IMR-90 (cell line): Measurements from ENCODE around the gene DUSP3. TPM values are rescaled to one million over a fixed set of nuclear protein-coding genes. Genes with fewer than 3 reads are reported as not detected.

ENCODE experiments used
- ATAC-seq: fragments of 200-7000 bp; cut with Tn5 transposase; 2 replicates; pipeline ENCODE4 v1.9.1; 2020; ENCODE audit warnings: low read depth, mild to moderate bottlenecking, moderate library complexity
- BruUV-seq: library from RNA; stranded (reverse); fragments of 400-500 nt; replicated peaks from 2 replicates; lab custom pipeline; 2021; lab: Mats Ljungman, UMichigan
- CTCF ChIA-PET: fragments of 300-600 bp; formaldehyde crosslinking; extraction: SDS; loops from one replicate; lab custom pipeline; 2021; ENCODE audit warnings: antibody characterized with exemption; lab: Yijun Ruan, JAX
- POLR2A ChIA-PET: fragments of 300-600 bp; sonication (Branson Sonifier 250); formaldehyde crosslinking; loops from one replicate; lab custom pipeline; 2022; ENCODE audit warnings: antibody characterized with exemption; ENCODE audit not compliant: unreplicated experiment; lab: Charles Lee
- DNase-seq: peaks from one replicate; pipeline ENCODE4 v3.0.0; 2013
- H2AFZ ChIP-seq: replicated peaks from 2 replicates; pipeline ENCODE3; 2013; ENCODE audit warnings: low read length, mild to moderate bottlenecking; ENCODE audit not compliant: poor library complexity
- H2AK5ac ChIP-seq: 2 replicates; pipeline ENCODE4 v1.6.1; 2013; ENCODE audit warnings: low read depth, low read length, inconsistent platforms
- H2AK9ac ChIP-seq: replicated peaks from 2 replicates; pipeline ENCODE3; 2013; ENCODE audit warnings: mild to moderate bottlenecking, low read depth, low read length, moderate library complexity; ENCODE audit not compliant: poor library complexity
- H2BK120ac ChIP-seq: 2 replicates; pipeline ENCODE4 v1.6.1; 2013; ENCODE audit warnings: low read depth, low read length, inconsistent platforms
- H2BK15ac ChIP-seq: 3 replicates; pipeline ENCODE4 v1.6.1; 2013; ENCODE audit warnings: low read depth, low read length, inconsistent platforms
- H2BK20ac ChIP-seq: 2 replicates; pipeline ENCODE4 v1.6.1; 2013; ENCODE audit warnings: low read depth, mild to moderate bottlenecking, inconsistent platforms, low read length, moderate library complexity
- H2BK5ac ChIP-seq: 2 replicates; pipeline ENCODE4 v1.6.1; 2013; ENCODE audit warnings: mild to moderate bottlenecking, low read depth, low read length, inconsistent platforms; ENCODE audit not compliant: poor library complexity, severe bottlenecking
- H3K14ac ChIP-seq: replicated peaks from 2 replicates; pipeline ENCODE4 v1.6.1; 2013; ENCODE audit warnings: low read depth, low read length, inconsistent platforms
- H3K18ac ChIP-seq: 2 replicates; pipeline ENCODE4 v1.6.1; 2013; ENCODE audit warnings: low read depth, low read length, control low read depth
- H3K23ac ChIP-seq: 2 replicates; pipeline ENCODE4 v1.6.1; 2013; ENCODE audit warnings: low read depth, low read length, inconsistent platforms
- H3K27ac ChIP-seq: 2 replicates; pipeline ENCODE4 v1.5.1; 2013; ENCODE audit warnings: mild to moderate bottlenecking, control low read depth, low read length; ENCODE audit not compliant: insufficient read depth
- H3K27me3 ChIP-seq: 2 replicates; pipeline ENCODE4 v1.6.1; 2013; ENCODE audit warnings: low read length; ENCODE audit not compliant: control insufficient read depth, insufficient read depth
- H3K36me3 ChIP-seq: 2 replicates; pipeline ENCODE4 v1.6.1; 2013; ENCODE audit warnings: low read length, mixed read lengths; ENCODE audit not compliant: control insufficient read depth, insufficient read depth
- H3K4ac ChIP-seq: 2 replicates; pipeline ENCODE4 v1.6.1; 2013; ENCODE audit warnings: low read depth, low read length, inconsistent platforms
- H3K4me1 ChIP-seq: 2 replicates; pipeline ENCODE4 v1.6.1; 2013; ENCODE audit warnings: low read length, mixed read lengths; ENCODE audit not compliant: control insufficient read depth, insufficient read depth
- H3K4me2 ChIP-seq: 2 replicates; pipeline ENCODE4 v1.6.1; 2013; ENCODE audit warnings: low read depth, mild to moderate bottlenecking, control low read depth, low read length, moderate library complexity
- H3K4me3 ChIP-seq: 2 replicates; pipeline ENCODE4 v1.5.1; 2013; ENCODE audit warnings: low read depth, mild to moderate bottlenecking, control low read depth, low read length, moderate library complexity; ENCODE audit not compliant: insufficient read depth
- H3K56ac ChIP-seq: 2 replicates; pipeline ENCODE4 v1.6.1; 2013; ENCODE audit warnings: low read length, inconsistent platforms; ENCODE audit not compliant: insufficient read depth; ENCODE audit errors: extremely low read depth
- H3K79me1 ChIP-seq, 2 experiments: 2 replicates each; pipeline ENCODE4 v1.6.1; 2013; ENCODE audit warnings: low read length in 2 of 2, inconsistent platforms in 1 of 2, low read depth in 1 of 2
- H3K9ac ChIP-seq: 2 replicates; pipeline ENCODE4 v1.6.1; 2013; ENCODE audit warnings: low read depth, low read length, control low read depth
- H3K9me1 ChIP-seq: 2 replicates; pipeline ENCODE4 v1.6.1; 2013; ENCODE audit warnings: low read length, inconsistent platforms; ENCODE audit not compliant: insufficient read depth
- H3K9me3 ChIP-seq: 2 replicates; pipeline ENCODE4 v1.6.1; 2013; ENCODE audit warnings: low read length; ENCODE audit not compliant: control insufficient read depth, insufficient read depth
- H4K20me1 ChIP-seq: 2 replicates; pipeline ENCODE4 v1.6.1; 2013; ENCODE audit warnings: low read length, inconsistent platforms; ENCODE audit not compliant: insufficient read depth
- H4K5ac ChIP-seq: 2 replicates; pipeline ENCODE4 v1.6.1; 2013; ENCODE audit warnings: mild to moderate bottlenecking, low read depth, low read length, control low read depth
- H4K8ac ChIP-seq, 2 experiments: 2 replicates each; pipeline ENCODE4 v1.6.1; 2013; ENCODE audit warnings: low read depth in 2 of 2, low read length in 2 of 2, control low read depth in 1 of 2, inconsistent platforms in 1 of 2
- H4K91ac ChIP-seq: 2 replicates; pipeline ENCODE4 v1.6.1; 2013; ENCODE audit warnings: low read depth, low read length, inconsistent platforms; ENCODE audit not compliant: insufficient read depth
- FOS ChIP-seq: fragments of 150-350 bp; IDR thresholded peaks from 2 replicates; pipeline ENCODE4 v1.6.1; 2016; ENCODE audit warnings: low read depth, low read length
- MAFK ChIP-seq: IDR thresholded peaks from 2 replicates; pipeline ENCODE4 v1.6.1; 2012; ENCODE audit warnings: low read depth, low read length, improper control_type of control experiment
- MXI1 ChIP-seq: IDR thresholded peaks from 2 replicates; pipeline ENCODE4 v1.6.1; 2012; ENCODE audit warnings: low read depth, mild to moderate bottlenecking, low read length, moderate library complexity, borderline replicate concordance
- POLR2A ChIP-seq: IDR thresholded peaks from 2 replicates; pipeline ENCODE4 v1.6.1; 2012; ENCODE audit warnings: mild to moderate bottlenecking, low read depth, low read length
- SMC3 ChIP-seq: fragments of 150-350 bp; IDR thresholded peaks from 2 replicates; pipeline ENCODE4 v1.6.1; 2016; ENCODE audit warnings: low read depth, mild to moderate bottlenecking, antibody characterized with exemption, low read length, moderate library complexity
- USF2 ChIP-seq: fragments of 150-350 bp; IDR thresholded peaks from 2 replicates; pipeline ENCODE4 v1.6.1; 2017; ENCODE audit warnings: mild to moderate bottlenecking, antibody characterized with exemption, low read length, low read depth
- WGBS, 2 experiments: methylation state at CpG; one replicate each; pipeline versions ENCODE4 v1.1.5 to v1.1.7; 2013; ENCODE audit warnings: missing lambda C conversion rate in 2 of 2; ENCODE audit not compliant: insufficient read length in 1 of 2; ENCODE audit errors: extremely low coverage in 2 of 2; 5-methylcytosine and 5-hydroxymethylcytosine counted together
- dilution Hi-C: fragments of 300-500 bp; cut with HindIII; formaldehyde crosslinking; loops from one replicate; pipeline ENCODE4 v1.14.3; 2018; ENCODE audit warnings: low sequenced_read_pairs; ENCODE audit not compliant: unreplicated experiment
- in situ Hi-C: fragments of 300-500 bp; cut with MboI; formaldehyde crosslinking; loops from 3 replicates; pipeline ENCODE4 v1.14.3; 2019; ENCODE audit warnings: low sequenced_read_pairs, inconsistent platforms, mixed read lengths
- intact Hi-C: fragments of 100-400 bp; cut with micrococcal nuclease; formaldehyde crosslinking; loops from 2 replicates; pipeline ENCODE4 v1.10.0; 2022
- polyA plus RNA-seq, 3 experiments: library from polyadenylated mRNA; depleted of rRNA; stranded (reverse); fragments of >200 nt; gene quantifications; 2 replicates each; pipeline ENCODE4 v1.2.3, GENCODE V29; 2012; ENCODE audit warnings: low replicate concordance in 1 of 3
- total RNA-seq: library from RNA; depleted of rRNA; stranded (reverse); fragments of >200 nt; gene quantifications from 2 replicates; pipeline ENCODE4 v1.2.3, GENCODE V29; 2012
- TF ChIP-seq, protein P1 (sequence below): conservative IDR thresholded peaks from 2 replicates; pipeline ENCODE4 v1.5.1; 2012; ENCODE audit warnings: mild to moderate bottlenecking, low read depth, low read length, improper control_type of control experiment

DUSP3 gene
- total and polyA plus RNA-seq, 2 of the 4 experiments (the other 2 are of a cell fraction), result 33.3 to 40.9 TPM

DNA sequence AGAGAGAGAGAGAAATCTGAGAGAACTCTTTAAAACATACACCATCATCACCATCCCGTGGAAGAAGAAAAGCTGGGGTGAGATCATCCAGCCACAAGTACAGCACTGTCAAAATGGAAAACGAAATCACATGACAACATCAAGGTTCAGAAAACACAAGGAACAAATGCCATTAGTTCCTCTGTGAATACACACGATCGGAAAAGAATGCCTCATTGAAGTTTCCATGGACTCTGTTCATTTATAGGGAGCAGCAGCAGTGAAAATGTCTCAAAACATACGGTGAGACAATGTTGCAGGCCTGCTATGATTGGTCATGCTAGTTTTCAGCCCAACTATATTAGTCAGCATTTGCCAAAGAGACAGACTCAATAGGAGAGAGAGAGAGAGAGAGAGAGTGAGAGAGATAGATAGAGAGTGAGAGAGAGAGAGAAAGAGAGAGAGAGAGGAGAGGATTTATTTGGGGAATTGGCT, 5.9 kb upstream of the DUSP3 start:
- ChIA-PET CTCF (no interaction called here), POLR2A (no interaction called here)
- H3K79me1 ChIP-seq, result no peaks in the 10 kb centered on the region
- no peak overlapping the region for H4K91ac ChIP-seq
- H3K9ac ChIP-seq, result no peak overlapping the region
- no peak overlapping the region for H2AK5ac ChIP-seq
- no peak overlapping the region for H2AK9ac ChIP-seq
- peak overlapping the region; percentile 48; the same call in 1 of the 2 replicates for H3K23ac ChIP-seq
- no peak overlapping the region for H3K56ac ChIP-seq
- no peaks in the 10 kb centered on the region for H3K36me3 ChIP-seq
- no peak overlapping the region for H3K4me3 ChIP-seq
- dilution Hi-C loops, result no loop called here
- WGBS, 2 experiments, result 50% methylated on average over 2 of the region's 5 CpGs; no CpG with 5 or more reads in 1 of the 2 experiments
- peak overlapping the region; percentile 49; the same call in 1 of the 2 replicates for H2BK120ac ChIP-seq
- peak overlapping the region in 1 of 2 experiments; percentile 49; a peak in 1 of 4 replicates for H4K8ac ChIP-seq
- peak; percentile 83 for DNase-seq
- TF ChIP-seq POLR2A (no peak), USF2 (peak; percentile 28; the same call in 1 of the 2 replicates), MAFK (peak; percentile 61), MXI1 (no peak), SMC3 (no peak), FOS (no peak)
- TF ChIP-seq, protein P1, sequence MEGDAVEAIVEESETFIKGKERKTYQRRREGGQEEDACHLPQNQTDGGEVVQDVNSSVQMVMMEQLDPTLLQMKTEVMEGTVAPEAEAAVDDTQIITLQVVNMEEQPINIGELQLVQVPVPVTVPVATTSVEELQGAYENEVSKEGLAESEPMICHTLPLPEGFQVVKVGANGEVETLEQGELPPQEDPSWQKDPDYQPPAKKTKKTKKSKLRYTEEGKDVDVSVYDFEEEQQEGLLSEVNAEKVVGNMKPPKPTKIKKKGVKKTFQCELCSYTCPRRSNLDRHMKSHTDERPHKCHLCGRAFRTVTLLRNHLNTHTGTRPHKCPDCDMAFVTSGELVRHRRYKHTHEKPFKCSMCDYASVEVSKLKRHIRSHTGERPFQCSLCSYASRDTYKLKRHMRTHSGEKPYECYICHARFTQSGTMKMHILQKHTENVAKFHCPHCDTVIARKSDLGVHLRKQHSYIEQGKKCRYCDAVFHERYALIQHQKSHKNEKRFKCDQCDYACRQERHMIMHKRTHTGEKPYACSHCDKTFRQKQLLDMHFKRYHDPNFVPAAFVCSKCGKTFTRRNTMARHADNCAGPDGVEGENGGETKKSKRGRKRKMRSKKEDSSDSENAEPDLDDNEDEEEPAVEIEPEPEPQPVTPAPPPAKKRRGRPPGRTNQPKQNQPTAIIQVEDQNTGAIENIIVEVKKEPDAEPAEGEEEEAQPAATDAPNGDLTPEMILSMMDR, result 0 out of 2 replicates have a peak, but pooled peaks have one; percentile 12
- H4K5ac ChIP-seq, result no peak overlapping the region
- peak; percentile 88 for ATAC-seq
- H3K14ac ChIP-seq, result peak overlapping the region; percentile 66
- peak overlapping the region; percentile 47; the same call in 1 of the 2 replicates for H3K4ac ChIP-seq
- H3K27me3 ChIP-seq, result no peaks in the 10 kb centered on the region
- no peaks in the 10 kb centered on the region; the same call in 1 of the 2 replicates for H4K20me1 ChIP-seq
- H3K4me1 ChIP-seq, result peaks cover 5% of the 10 kb centered on the region
- in situ Hi-C loops, result no loop called here
- H3K4me2 ChIP-seq, result peak overlapping the region; percentile 50; the same call in 1 of the 2 replicates
- no peak overlapping the region for H3K27ac ChIP-seq
- H3K18ac ChIP-seq, result no peak overlapping the region
- H2BK5ac ChIP-seq, result no peak overlapping the region
- intact Hi-C loops, result loop anchor here (5.0 kb wide), 2 partner anchors 63 to 378 kb away; partner anchors contain the start of gene CD300LG
- H2AFZ ChIP-seq, result peak overlapping the region; percentile 8
- no peak overlapping the region for H2BK15ac ChIP-seq
- no TSS peak for BruUV-seq
- H3K9me1 ChIP-seq, result peaks cover 7% of the 10 kb centered on the region
- peak overlapping the region; percentile 71; the same call in 1 of the 2 replicates for H2BK20ac ChIP-seq
- no peaks in the 10 kb centered on the region for H3K9me3 ChIP-seq
